A673 (cell line): ENCODE results near the gene HSDL2. TPM values are rescaled to one million over a fixed set of nuclear protein-coding genes. Genes with fewer than 3 reads are reported as not detected.

ENCODE experiments used
- BruUV-seq: library from RNA; stranded (reverse); fragments of 400-500 nt; replicated peaks from 2 replicates; lab custom pipeline; 2021; lab: Mats Ljungman, UMichigan
- CTCF ChIA-PET: fragments of 300-600 bp; sonication (Branson Sonifier 250); formaldehyde crosslinking; loops from one replicate; lab custom pipeline; 2022; ENCODE audit warnings: antibody characterized with exemption; lab: Charles Lee
- POLR2A ChIA-PET: fragments of 300-600 bp; sonication (Branson Sonifier 250); formaldehyde crosslinking; loops from one replicate; lab custom pipeline; 2022; ENCODE audit warnings: antibody characterized with exemption; ENCODE audit not compliant: low non-redundant PET; lab: Charles Lee
- DNase-seq: peaks from one replicate; pipeline ENCODE4 v3.0.0-alpha.2; 2015; ENCODE audit warnings: low spot score
- H3K27ac ChIP-seq: fragments of 200-600 bp; sonication (generic); 2 replicates; pipeline ENCODE4 v1.5.1; 2016; ENCODE audit warnings: mixed run types, low read depth, mild to moderate bottlenecking, mixed read lengths, antibody characterized with exemption, low read length; ENCODE audit not compliant: poor library complexity, severe bottlenecking
- H3K27me3 ChIP-seq: fragments of 200-600 bp; sonication (generic); replicated peaks from 2 replicates; pipeline ENCODE4 v1.6.1; 2017; ENCODE audit warnings: mixed run types, low read depth, mild to moderate bottlenecking, mixed read lengths, antibody characterized with exemption, low read length; ENCODE audit not compliant: insufficient read depth, poor library complexity
- H3K36me3 ChIP-seq: fragments of 200-600 bp; sonication (generic); 2 replicates; pipeline ENCODE4 v1.6.1; 2016; ENCODE audit warnings: mixed run types, mild to moderate bottlenecking, mixed read lengths, antibody characterized with exemption, low read length; ENCODE audit not compliant: insufficient read depth, poor library complexity, severe bottlenecking
- H3K4me1 ChIP-seq: fragments of 200-600 bp; sonication (generic); 2 replicates; pipeline ENCODE4 v1.6.1; 2017; ENCODE audit warnings: mixed run types, mild to moderate bottlenecking, mixed read lengths, antibody characterized with exemption, low read length; ENCODE audit not compliant: insufficient read depth, poor library complexity, severe bottlenecking
- H3K4me3 ChIP-seq: fragments of 200-600 bp; sonication (generic); 2 replicates; pipeline ENCODE4 v1.5.1; 2016; ENCODE audit warnings: low read depth, mixed run types, mild to moderate bottlenecking, mixed read lengths, low read length; ENCODE audit not compliant: poor library complexity, severe bottlenecking
- H3K9me3 ChIP-seq: fragments of 200-600 bp; sonication (generic); 2 replicates; pipeline ENCODE4 v1.6.1; 2016; ENCODE audit warnings: mixed run types, low read depth, mild to moderate bottlenecking, mixed read lengths, antibody characterized with exemption, low read length; ENCODE audit not compliant: poor library complexity, severe bottlenecking
- CTCF ChIP-seq: fragments of 300-800, 200-600 bp; sonication (generic); conservative IDR thresholded peaks from 2 replicates; pipeline ENCODE4 v1.5.1; 2017; ENCODE audit warnings: low read depth, mild to moderate bottlenecking, antibody characterized with exemption, low read length, moderate library complexity, mixed read lengths
- EZH2 ChIP-seq: fragments of 200-600 bp; sonication (generic); IDR thresholded peaks from 2 replicates; pipeline ENCODE4 v1.6.1; 2017; ENCODE audit warnings: borderline replicate concordance, low read depth, mild to moderate bottlenecking, mixed read lengths, antibody characterized with exemption, low read length; ENCODE audit not compliant: poor library complexity, severe bottlenecking
- intact Hi-C: fragments of 100-400 bp; cut with micrococcal nuclease; formaldehyde crosslinking; loops from one replicate; pipeline ENCODE4 v1.10.0; 2022; ENCODE audit not compliant: unreplicated experiment
- total RNA-seq: library from RNA; stranded (reverse); gene quantifications from 2 replicates; pipeline ENCODE4 v1.2.3, GENCODE V29; 2021

HSDL2 gene
- total RNA-seq, 1 experiment from 2014 or later: 28.2 TPM

- Histone ChIP-seq H3K9me3 (no peaks in the 10 kb centered on the region), H3K4me1 (no peaks in the 10 kb centered on the region), H3K36me3 (no peaks in the 10 kb centered on the region), H3K4me3 (no peak overlapping the region), H3K27ac (no peak overlapping the region), H3K27me3 (no peaks in the 10 kb centered on the region)
- intact Hi-C loops: no loop called here
- no peak for TF ChIP-seq CTCF
- no peak for TF ChIP-seq EZH2
- POLR2A ChIA-PET: no interaction called here
- no TSS peak for BruUV-seq
- DNase-seq: no peak
- CTCF ChIA-PET: no interaction called here
Measured at GRCh38 chr9:112430006-112430522, 50.2 kb downstream of the HSDL2 start.

GRCh38 chr9:112433499-112434392 is 53.8 kb downstream of the HSDL2 start:
- Histone ChIP-seq H3K9me3 (no peaks in the 10 kb centered on the region), H3K4me3 (no peak overlapping the region), H3K36me3 (no peaks in the 10 kb centered on the region), H3K4me1 (no peaks in the 10 kb centered on the region), H3K27ac (no peak overlapping the region), H3K27me3 (no peaks in the 10 kb centered on the region)
- TF ChIP-seq EZH2 (no peak), CTCF (no peak)
- CTCF ChIA-PET: no interaction called here
- intact Hi-C loops: no loop called here
- no peak for DNase-seq
- POLR2A ChIA-PET: no interaction called here
- no TSS peak for BruUV-seq

- POLR2A ChIA-PET: no interaction called here
- H3K4me1 ChIP-seq: no peaks in the 10 kb centered on the region
- intact Hi-C loops: no loop called here
- H3K27ac ChIP-seq: no peak overlapping the region
- H3K9me3 ChIP-seq: no peaks in the 10 kb centered on the region
- DNase-seq: no peak
- TF ChIP-seq CTCF (no peak), EZH2 (no peak)
- H3K4me3 ChIP-seq: no peak overlapping the region
- CTCF ChIA-PET: no interaction called here
- no peaks in the 10 kb centered on the region for H3K27me3 ChIP-seq
- H3K36me3 ChIP-seq: no peaks in the 10 kb centered on the region
- BruUV-seq: no TSS peak
Measured at GRCh38 chr9:112434487-112434886, 54.6 kb downstream of the HSDL2 start.
